ENCODE measurements around the gene CHMP5.

- TF ChIP-seq CTCF (IDR thresholded peaks at IDR 0.05) (no peak), EP300 (IDR thresholded peaks at IDR 0.05) (no peak), POLR2AphosphoS5 (IDR thresholded peaks at IDR 0.05) (no peak), POLR2A (IDR thresholded peaks at IDR 0.05; ENCODE audit: low read depth) (no peak)
Observed at GRCh38 chr9:33263131-33264002, 1.5 kb upstream of the CHMP5 start.

Measured in esophagus muscularis mucosa (tissue), 4 donors.